IPS-11a (cell line): Measurements from ENCODE around the gene TMEM207.
"Not testable (repeated sequence)": the region's sequence is repeated elsewhere in the genome, so short reads cannot be mapped to it uniquely, and the experiment has no call there.

Experiments used
- H3K4me3 ChIP-seq: one replicate; pipeline ENCODE4 v1.5.1; 2013; ENCODE audit warnings: low read depth, low read length, control low read depth

The TMEM207 gene

DNA sequence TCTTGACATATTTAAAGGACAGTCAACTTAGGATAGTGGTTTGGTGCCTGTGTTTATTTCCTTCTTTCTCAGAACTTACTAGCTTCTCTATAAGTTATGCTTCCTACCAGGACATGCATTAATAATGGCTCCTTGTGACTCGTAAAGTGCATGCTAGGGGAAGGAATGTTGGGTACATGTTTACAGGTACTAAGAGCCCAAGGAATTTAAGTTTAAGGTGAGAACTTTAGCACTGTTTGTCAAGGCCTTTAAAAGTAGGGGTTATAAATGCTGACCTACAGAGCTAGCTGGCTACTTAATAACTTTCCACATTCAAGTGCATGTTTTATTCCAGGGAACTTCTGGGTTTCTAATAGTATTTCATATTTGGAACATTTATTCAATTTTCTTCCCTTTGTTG is at the start of gene TMEM207:
Gene TMEM207, minus strand, starts transcription at position 101 of the 400 bp plus-strand sequence. Its CDS starts 92 bp downstream, at position 9.
- no peak within 1 kb of the TSS for H3K4me3 ChIP-seq

GRCh38 chr3:190499122-190499521 is 49.4 kb upstream of the TMEM207 start:
- H3K4me3 ChIP-seq = no peak overlapping the region

- H3K4me3 ChIP-seq = no peak overlapping the region
Observed at GRCh38 chr3:190498293-190498692, 48.6 kb upstream of the TMEM207 start.

GRCh38 chr3:190497811-190498210 is 48.1 kb upstream of the TMEM207 start:
- no peak overlapping the region for H3K4me3 ChIP-seq

GRCh38 chr3:190496859-190497258 is 47.2 kb upstream of the TMEM207 start:
- H3K4me3 ChIP-seq = no peak overlapping the region

GRCh38 chr3:190495796-190496195 is 46.1 kb upstream of the TMEM207 start:
- no peak overlapping the region for H3K4me3 ChIP-seq

- no peak overlapping the region for H3K4me3 ChIP-seq
Observed at GRCh38 chr3:190495354-190495753, 45.7 kb upstream of the TMEM207 start.

DNA sequence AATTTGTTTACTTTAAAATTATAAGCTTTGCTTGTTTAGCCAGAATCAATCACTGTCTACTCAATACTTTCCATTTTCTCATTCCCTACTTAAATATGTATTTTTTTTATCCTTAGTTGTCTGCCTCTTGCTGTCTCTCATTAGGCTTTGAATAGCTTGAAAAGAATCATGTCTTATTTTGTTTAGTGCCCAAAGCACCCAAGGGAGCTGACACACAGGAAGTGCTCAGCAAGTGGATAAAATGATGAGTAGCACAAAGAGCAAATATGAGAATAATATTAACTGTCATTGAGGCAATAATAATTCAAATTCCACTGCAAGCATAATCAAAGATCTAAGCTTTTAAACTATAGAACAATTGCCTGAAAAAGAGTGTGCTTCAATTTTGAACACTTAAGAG is 45.2 kb upstream of the TMEM207 start:
- no peak overlapping the region for H3K4me3 ChIP-seq

DNA sequence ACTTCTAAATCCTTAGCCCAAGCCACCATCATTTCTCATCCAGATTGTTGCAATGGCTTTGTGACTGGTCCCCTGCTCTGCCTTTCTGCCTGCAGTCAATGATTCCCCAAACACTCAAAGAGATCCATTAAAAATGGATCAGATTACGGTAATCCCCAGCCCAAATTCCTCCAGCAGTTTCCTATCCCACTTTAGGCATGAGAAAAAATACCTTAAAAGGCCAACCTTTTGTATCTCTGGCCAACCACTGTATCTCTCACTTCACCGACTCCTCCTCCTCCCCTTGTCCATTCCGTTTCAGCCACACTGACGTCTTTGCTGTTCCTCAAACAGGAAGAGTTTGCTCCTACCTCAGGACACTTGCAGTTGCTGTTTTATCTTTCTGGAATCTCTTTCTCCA is 43.3 kb upstream of the TMEM207 start:
- no peak overlapping the region for H3K4me3 ChIP-seq

DNA sequence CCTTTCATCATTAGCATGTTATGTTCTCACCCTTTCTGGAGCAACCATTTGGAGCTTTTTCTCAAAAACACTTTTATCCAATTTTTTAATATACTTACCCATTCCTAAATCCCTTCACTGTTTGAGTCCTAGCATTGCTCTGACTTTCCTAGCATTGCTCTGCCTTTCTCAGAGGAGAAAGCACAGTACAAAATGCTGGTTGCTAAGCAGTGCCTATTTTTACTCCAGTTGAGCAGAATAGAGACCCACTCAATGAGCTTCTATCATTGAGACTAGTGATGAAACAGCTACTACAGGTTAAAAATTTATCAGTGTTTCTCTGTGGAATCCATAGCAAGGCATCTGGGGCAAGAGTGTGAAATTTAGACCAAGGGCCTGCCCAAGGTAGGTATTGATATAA is 42.4 kb upstream of the TMEM207 start:
- H3K4me3 ChIP-seq = no peak overlapping the region

GRCh38 chr3:190491533-190492054 is 41.9 kb upstream of the TMEM207 start:
- H3K4me3 ChIP-seq = no peak overlapping the region

- no peak overlapping the region for H3K4me3 ChIP-seq
Observed at GRCh38 chr3:190486908-190487607, 37.4 kb upstream of the TMEM207 start.

DNA sequence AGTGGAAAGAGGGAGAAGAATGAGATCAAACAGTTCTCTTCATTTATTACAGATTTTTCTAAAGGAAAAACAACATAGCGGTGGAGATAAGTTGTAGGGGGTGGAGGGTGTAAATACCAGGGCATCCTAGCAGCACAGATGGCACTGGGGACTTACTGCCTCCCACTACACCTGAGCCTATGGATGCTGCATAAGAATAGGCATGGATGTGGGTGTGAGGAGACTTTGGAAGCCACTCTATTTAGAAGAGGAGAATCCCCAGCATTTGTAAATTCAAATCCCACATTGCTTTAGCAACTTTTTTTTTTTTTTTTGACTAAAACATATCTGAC is 36.8 kb upstream of the TMEM207 start:
- no peak overlapping the region for H3K4me3 ChIP-seq

DNA sequence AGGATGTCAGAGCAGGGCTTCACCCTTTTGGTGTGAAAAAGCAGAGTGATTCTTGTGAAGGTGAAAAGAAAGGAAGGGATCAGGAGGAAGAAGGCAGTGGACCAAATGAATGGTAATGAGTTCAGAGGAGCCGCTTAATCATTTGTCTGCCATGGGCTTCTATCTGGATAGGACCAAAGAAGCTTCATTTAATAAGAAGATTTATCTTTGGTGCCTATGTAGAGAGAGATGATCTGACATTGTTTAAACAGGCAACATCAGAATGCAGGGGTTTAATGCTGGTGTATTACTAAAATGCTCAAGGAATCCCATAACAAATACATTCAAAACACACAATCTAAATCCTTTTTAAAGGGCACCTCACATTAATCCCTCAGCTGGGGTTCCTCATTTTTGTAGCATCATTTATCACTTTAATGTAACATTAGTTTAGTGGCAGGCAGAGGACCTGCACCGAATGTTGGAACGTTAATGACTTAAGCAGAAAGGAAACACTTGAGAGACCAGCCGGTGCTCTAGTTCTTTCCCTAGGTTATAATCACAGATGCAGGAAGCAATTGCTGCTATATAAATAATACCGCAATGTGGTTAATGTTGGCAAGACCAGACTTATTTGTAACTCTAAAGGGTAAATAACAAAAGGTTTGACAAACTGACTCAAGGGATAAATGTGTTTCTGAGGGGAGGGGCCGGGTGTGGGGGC is 36.3 kb upstream of the TMEM207 start:
- no peak overlapping the region for H3K4me3 ChIP-seq

DNA sequence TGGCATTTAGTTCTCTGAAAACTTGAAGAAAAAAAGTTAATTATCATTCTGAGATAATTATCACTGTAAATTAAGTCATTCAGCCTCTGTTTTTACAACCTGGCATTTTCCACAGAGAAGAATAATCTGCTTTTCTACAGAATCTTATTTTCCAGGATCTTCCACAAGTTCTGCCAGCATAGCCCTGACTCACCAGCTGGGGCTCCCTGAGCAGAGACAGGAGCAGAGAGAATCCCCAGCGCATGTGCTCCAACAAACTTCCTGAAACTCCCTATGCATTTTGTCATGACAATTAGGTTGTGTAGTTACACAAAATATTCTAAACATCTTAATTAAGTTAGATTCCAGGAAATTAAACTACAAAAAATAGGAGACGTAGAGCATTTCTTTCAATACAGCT is 32.1 kb upstream of the TMEM207 start:
- no peak overlapping the region for H3K4me3 ChIP-seq

DNA sequence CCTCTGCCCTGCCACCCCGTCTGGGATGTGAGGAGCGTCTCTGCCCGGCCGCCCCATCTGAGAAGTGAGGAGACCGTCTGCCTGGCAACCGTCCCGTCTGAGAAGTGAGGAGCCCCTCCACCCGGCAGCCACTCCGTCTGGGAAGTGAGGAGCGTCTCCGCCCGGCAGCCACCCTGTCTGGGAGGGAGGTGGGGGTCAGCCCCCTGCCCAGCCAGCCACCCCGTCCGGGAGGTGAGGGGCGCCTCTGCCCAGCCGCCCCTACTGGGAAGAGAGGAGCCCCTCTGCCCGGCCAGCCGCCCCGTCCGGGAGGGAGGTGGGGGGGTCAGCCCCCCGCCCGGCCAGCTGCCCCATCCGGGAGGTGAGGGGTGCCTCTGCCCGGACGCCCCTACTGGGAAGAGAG is 23.6 kb upstream of the TMEM207 start:
- H3K4me3 ChIP-seq = not testable (repeated sequence)

DNA sequence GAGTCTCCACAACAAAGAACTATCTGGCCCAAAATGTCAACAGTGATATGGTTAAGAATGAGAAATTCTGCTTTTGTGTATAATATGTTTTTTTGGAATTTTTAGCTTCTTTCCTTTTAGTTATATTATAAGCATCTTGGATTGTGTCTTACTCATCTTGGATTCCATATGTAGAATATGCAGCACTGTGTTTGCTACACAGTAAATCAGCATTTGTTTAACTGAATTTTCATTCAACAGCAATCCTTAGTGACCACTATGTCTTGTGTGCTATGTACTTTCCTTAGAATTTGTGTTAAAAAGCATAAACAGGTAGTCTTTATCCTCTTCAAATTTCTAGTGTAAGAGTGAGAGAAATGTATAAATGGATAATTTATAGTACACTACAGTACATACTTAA is 18.2 kb upstream of the TMEM207 start:
- H3K4me3 ChIP-seq = no peak overlapping the region

- no peak overlapping the region for H3K4me3 ChIP-seq
Observed at GRCh38 chr3:190458040-190458439, 8.3 kb upstream of the TMEM207 start.

GRCh38 chr3:190456770-190457169 is 7.1 kb upstream of the TMEM207 start:
- no peak overlapping the region for H3K4me3 ChIP-seq

DNA sequence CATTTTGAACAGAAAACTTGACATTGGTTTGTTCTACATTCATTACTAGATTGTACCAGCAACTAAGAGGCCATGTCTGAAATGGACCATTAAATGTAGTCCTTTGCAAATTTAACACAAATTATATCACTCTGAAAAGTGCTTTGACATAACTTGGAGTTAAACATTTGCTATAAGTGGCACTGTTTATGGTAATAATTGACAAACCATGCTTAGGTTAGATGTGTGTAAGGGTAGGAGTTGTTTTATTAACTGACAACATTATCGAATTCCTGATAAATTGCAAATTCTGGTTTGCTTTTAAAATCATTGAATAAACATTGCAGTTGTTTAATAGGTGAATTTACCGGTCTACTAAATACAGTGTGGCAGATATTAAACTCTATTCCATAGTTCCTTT is 6.1 kb upstream of the TMEM207 start:
- H3K4me3 ChIP-seq = no peak overlapping the region

- no peak overlapping the region for H3K4me3 ChIP-seq
Observed at GRCh38 chr3:190448256-190448655, 1.4 kb downstream of the TMEM207 start.

GRCh38 chr3:190446573-190447279 is 3.0 kb downstream of the TMEM207 start:
- H3K4me3 ChIP-seq = no peak overlapping the region
